Measurements from ENCODE around the gene ADAMTS9.

Gene ADAMTS9

DNA sequence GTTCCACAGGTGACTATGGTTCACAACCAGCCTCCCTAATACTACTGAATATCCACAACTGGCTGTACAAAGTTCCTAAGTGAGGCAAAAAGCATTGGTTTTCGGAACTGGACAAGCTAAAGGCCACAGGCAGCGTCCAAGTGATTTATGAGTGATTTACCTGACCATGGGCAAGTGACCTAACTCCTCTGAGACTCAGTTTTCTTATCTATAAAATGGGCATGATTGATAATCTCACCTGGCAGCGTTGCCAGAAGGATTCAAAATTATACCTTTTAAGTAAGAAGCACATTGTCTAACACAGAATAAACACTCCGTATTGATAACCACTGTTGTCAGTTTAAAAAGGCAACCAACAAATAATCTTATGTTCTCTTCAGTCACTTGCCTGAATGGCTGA, 29.8 kb downstream of the ADAMTS9 start:
- no peak overlapping the region for H3K27ac ChIP-seq (replicated peaks)
- no peak for DNase-seq (ENCODE audit: low read depth in 1 of 2, low spot score in 1 of 2)
- H3K27me3 ChIP-seq (ENCODE audit: insufficient read depth, poor library complexity, severe bottlenecking): no peaks in the 10 kb centered on the region
- TF ChIP-seq POLR2AphosphoS5 (IDR thresholded peaks at IDR 0.05; ENCODE audit: low read depth): no peak
- TF ChIP-seq GABPA (IDR thresholded peaks at IDR 0.05; ENCODE audit: low read depth): no peak
- TF ChIP-seq, protein P1, sequence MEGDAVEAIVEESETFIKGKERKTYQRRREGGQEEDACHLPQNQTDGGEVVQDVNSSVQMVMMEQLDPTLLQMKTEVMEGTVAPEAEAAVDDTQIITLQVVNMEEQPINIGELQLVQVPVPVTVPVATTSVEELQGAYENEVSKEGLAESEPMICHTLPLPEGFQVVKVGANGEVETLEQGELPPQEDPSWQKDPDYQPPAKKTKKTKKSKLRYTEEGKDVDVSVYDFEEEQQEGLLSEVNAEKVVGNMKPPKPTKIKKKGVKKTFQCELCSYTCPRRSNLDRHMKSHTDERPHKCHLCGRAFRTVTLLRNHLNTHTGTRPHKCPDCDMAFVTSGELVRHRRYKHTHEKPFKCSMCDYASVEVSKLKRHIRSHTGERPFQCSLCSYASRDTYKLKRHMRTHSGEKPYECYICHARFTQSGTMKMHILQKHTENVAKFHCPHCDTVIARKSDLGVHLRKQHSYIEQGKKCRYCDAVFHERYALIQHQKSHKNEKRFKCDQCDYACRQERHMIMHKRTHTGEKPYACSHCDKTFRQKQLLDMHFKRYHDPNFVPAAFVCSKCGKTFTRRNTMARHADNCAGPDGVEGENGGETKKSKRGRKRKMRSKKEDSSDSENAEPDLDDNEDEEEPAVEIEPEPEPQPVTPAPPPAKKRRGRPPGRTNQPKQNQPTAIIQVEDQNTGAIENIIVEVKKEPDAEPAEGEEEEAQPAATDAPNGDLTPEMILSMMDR (IDR thresholded peaks at IDR 0.05; ENCODE audit: insufficient read depth, low read length): no peak
- TF ChIP-seq SPI1 (IDR thresholded peaks at IDR 0.05; ENCODE audit: borderline replicate concordance, low read depth): no peak
- H3K4me3 ChIP-seq (replicated peaks; ENCODE audit: insufficient read depth, low read length): no peak overlapping the region

DNA sequence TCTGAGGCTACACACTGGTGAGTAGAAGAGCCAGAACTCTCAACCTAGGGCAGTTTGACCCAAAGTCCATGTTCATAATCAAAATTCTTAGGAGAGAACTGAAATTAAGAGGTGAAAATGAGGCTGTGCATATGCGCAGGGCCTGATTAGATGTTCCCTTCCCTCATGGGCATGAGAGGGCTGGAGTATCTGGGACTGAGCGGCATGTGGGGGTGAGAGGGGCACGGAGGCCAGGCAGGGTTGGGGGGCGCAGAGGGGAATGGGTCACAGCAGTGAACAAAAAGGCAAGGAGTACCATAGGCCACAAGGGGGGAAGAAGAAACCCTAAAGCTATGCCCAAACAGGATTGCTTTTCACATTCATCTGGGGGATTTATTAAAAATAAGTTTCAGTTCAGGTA, 31.3 kb downstream of the ADAMTS9 start:
- no peak for DNase-seq (ENCODE audit: low read depth in 1 of 2, low spot score in 1 of 2)
- Histone ChIP-seq H3K27me3 (ENCODE audit: insufficient read depth, poor library complexity, severe bottlenecking) (no peaks in the 10 kb centered on the region), H3K4me3 (replicated peaks; ENCODE audit: insufficient read depth, low read length) (no peak overlapping the region), H3K27ac (replicated peaks) (no peak overlapping the region)
- no peak for TF ChIP-seq GABPA (IDR thresholded peaks at IDR 0.05; ENCODE audit: low read depth)
- no peak for TF ChIP-seq POLR2AphosphoS5 (IDR thresholded peaks at IDR 0.05; ENCODE audit: low read depth)
- TF ChIP-seq SPI1 (IDR thresholded peaks at IDR 0.05; ENCODE audit: borderline replicate concordance, low read depth): no peak
- TF ChIP-seq, protein P2, sequence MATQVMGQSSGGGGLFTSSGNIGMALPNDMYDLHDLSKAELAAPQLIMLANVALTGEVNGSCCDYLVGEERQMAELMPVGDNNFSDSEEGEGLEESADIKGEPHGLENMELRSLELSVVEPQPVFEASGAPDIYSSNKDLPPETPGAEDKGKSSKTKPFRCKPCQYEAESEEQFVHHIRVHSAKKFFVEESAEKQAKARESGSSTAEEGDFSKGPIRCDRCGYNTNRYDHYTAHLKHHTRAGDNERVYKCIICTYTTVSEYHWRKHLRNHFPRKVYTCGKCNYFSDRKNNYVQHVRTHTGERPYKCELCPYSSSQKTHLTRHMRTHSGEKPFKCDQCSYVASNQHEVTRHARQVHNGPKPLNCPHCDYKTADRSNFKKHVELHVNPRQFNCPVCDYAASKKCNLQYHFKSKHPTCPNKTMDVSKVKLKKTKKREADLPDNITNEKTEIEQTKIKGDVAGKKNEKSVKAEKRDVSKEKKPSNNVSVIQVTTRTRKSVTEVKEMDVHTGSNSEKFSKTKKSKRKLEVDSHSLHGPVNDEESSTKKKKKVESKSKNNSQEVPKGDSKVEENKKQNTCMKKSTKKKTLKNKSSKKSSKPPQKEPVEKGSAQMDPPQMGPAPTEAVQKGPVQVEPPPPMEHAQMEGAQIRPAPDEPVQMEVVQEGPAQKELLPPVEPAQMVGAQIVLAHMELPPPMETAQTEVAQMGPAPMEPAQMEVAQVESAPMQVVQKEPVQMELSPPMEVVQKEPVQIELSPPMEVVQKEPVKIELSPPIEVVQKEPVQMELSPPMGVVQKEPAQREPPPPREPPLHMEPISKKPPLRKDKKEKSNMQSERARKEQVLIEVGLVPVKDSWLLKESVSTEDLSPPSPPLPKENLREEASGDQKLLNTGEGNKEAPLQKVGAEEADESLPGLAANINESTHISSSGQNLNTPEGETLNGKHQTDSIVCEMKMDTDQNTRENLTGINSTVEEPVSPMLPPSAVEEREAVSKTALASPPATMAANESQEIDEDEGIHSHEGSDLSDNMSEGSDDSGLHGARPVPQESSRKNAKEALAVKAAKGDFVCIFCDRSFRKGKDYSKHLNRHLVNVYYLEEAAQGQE (IDR thresholded peaks at IDR 0.05; ENCODE audit: insufficient replicate concordance, low read depth): no peak
- TF ChIP-seq, protein P1 (IDR thresholded peaks at IDR 0.05; ENCODE audit: insufficient read depth, low read length): no peak

DNA sequence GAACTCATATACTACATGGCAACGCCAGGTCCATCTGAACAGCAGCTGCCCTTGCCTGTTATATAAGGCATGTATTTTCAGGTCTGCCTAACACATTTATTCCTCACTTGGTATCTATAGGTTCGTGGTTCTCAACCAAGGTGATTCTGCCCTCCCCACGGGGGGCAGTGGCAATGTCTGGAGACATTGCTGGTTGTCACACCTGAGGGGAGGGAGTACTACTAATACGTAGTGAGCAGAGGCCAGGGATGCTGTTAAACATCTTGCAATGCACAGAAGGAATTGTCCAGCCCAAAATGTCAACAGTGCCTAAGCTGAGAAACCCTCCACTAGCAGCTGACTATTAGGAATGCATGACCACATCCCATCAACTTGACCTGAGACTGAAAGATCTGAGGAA, 32.6 kb downstream of the ADAMTS9 start:
- Histone ChIP-seq H3K27me3 (ENCODE audit: insufficient read depth, poor library complexity, severe bottlenecking) (no peaks in the 10 kb centered on the region), H3K27ac (replicated peaks) (no peak overlapping the region), H3K4me3 (replicated peaks; ENCODE audit: insufficient read depth, low read length) (no peak overlapping the region)
- no peak for TF ChIP-seq GABPA (IDR thresholded peaks at IDR 0.05; ENCODE audit: low read depth)
- TF ChIP-seq, protein P1 (IDR thresholded peaks at IDR 0.05; ENCODE audit: insufficient read depth, low read length): no peak
- no peak for TF ChIP-seq SPI1 (IDR thresholded peaks at IDR 0.05; ENCODE audit: borderline replicate concordance, low read depth)
- TF ChIP-seq, protein P2 (IDR thresholded peaks at IDR 0.05; ENCODE audit: insufficient replicate concordance, low read depth): no peak
- no peak for TF ChIP-seq POLR2AphosphoS5 (IDR thresholded peaks at IDR 0.05; ENCODE audit: low read depth)
- no peak for DNase-seq (ENCODE audit: low read depth in 1 of 2, low spot score in 1 of 2)

DNA sequence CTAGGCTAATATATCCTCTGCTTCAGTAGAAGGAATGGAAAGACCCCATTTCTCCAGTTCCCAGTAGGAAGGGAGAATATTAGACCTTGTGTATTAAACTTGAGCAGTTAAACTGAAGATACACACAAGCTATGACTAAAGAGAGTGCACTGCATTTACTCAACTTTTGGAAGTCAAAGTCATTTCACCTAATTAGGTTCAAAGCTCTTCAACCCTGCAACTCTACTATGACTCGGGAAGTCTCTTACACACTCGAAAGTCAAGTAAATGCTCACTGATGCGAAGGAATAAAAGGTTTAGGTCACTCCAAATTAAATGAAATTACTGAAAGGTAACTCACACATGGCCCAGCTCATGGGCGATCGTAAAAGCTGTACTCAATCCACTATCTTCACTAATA, 33.8 kb downstream of the ADAMTS9 start:
- TF ChIP-seq GABPA (IDR thresholded peaks at IDR 0.05; ENCODE audit: low read depth) (no peak), POLR2AphosphoS5 (IDR thresholded peaks at IDR 0.05; ENCODE audit: low read depth) (no peak), SPI1 (IDR thresholded peaks at IDR 0.05; ENCODE audit: borderline replicate concordance, low read depth) (no peak)
- TF ChIP-seq, protein P2 (IDR thresholded peaks at IDR 0.05; ENCODE audit: insufficient replicate concordance, low read depth): no peak
- TF ChIP-seq, protein P1 (IDR thresholded peaks at IDR 0.05; ENCODE audit: insufficient read depth, low read length): no peak
- H3K27ac ChIP-seq (replicated peaks): no peak overlapping the region
- H3K4me3 ChIP-seq (replicated peaks; ENCODE audit: insufficient read depth, low read length): no peak overlapping the region

More for the DNA sequence above, 33.8 kb downstream of the ADAMTS9 start:
- no peaks in the 10 kb centered on the region for H3K27me3 ChIP-seq (ENCODE audit: insufficient read depth, poor library complexity, severe bottlenecking)
- DNase-seq (ENCODE audit: low read depth in 1 of 2, low spot score in 1 of 2): no peak
